Keratinocyte (primary cell): ENCODE data around the gene HNRNPA1. TPM values are rescaled to one million over a fixed set of nuclear protein-coding genes. Genes with fewer than 3 reads are reported as not detected.
A peak's percentile ranks its signal among the peaks of the same experiment; 100 is the strongest.

Source experiments
- DNase-seq: peaks from one replicate; pipeline ENCODE4 v3.0.0-alpha.2; 2011; ENCODE audit warnings: low read depth, missing footprints, low spot score
- FAIRE-seq: peaks from 2 replicates; lab custom pipeline; 2011; peaks lifted over from hg19 to GRCh38; lab: Jason Lieb, UNC
- H2AFZ ChIP-seq: 2 replicates; pipeline ENCODE4 v1.6.0; 2012; ENCODE audit warnings: low read length, control low read depth, inconsistent platforms; ENCODE audit not compliant: control insufficient read depth
- H3K27ac ChIP-seq: 2 replicates; pipeline ENCODE4 v1.5.1; 2011; ENCODE audit warnings: low read length; ENCODE audit not compliant: control insufficient read depth, insufficient read depth
- H3K27me3 ChIP-seq: 3 replicates; pipeline ENCODE4 v1.6.0; 2011; ENCODE audit warnings: low read length; ENCODE audit not compliant: control insufficient read depth, insufficient read depth; ENCODE audit errors: extremely low read depth
- H3K36me3 ChIP-seq, 2 experiments: 2 replicates in 1 of 2; 3 replicates in 1 of 2; pipeline ENCODE4 v1.5.1; 2011; ENCODE audit warnings: low read length in 2 of 2, mild to moderate bottlenecking in 1 of 2; ENCODE audit not compliant: control insufficient read depth in 2 of 2, insufficient read depth in 2 of 2; ENCODE audit errors: extremely low read depth in 1 of 2
- H3K4me1 ChIP-seq: 3 replicates; pipeline ENCODE4 v1.5.1; 2011; ENCODE audit warnings: low read length; ENCODE audit not compliant: control insufficient read depth, insufficient read depth; ENCODE audit errors: extremely low read depth
- H3K4me2 ChIP-seq: 3 replicates; pipeline ENCODE4 v1.6.0; 2011; ENCODE audit warnings: low read depth, low read length; ENCODE audit not compliant: control insufficient read depth, insufficient read depth; ENCODE audit errors: extremely low read depth
- H3K4me3 ChIP-seq, 3 experiments: fragments of 200-600 bp in 1 of 3; sonication (generic) in 1 of 3; 2 replicates in 2 of 3; 3 replicates in 1 of 3; pipeline ENCODE4 v1.5.1; 2011 to 2016; ENCODE audit warnings: low read length in 3 of 3, mild to moderate bottlenecking in 3 of 3, control low read depth in 2 of 3, inconsistent platforms in 1 of 3, low read depth in 1 of 3, mixed read lengths in 1 of 3, mixed run types in 1 of 3, moderate library complexity in 1 of 3; ENCODE audit not compliant: control insufficient read depth in 2 of 3, insufficient read depth in 2 of 3; ENCODE audit errors: extremely low read depth in 1 of 3
- H3K79me2 ChIP-seq: 2 replicates; pipeline ENCODE4 v1.6.0; 2012; ENCODE audit warnings: low read length; ENCODE audit not compliant: control insufficient read depth, insufficient read depth
- H3K9ac ChIP-seq: 3 replicates; pipeline ENCODE4 v1.6.0; 2011; ENCODE audit warnings: low read length; ENCODE audit not compliant: control insufficient read depth, insufficient read depth; ENCODE audit errors: extremely low read depth
- H3K9me1 ChIP-seq: 3 replicates; pipeline ENCODE4 v1.6.0; 2011; ENCODE audit warnings: low read length; ENCODE audit not compliant: control insufficient read depth, insufficient read depth; ENCODE audit errors: extremely low read depth
- H3K9me3 ChIP-seq: 2 replicates; pipeline ENCODE4 v1.5.1; 2012; ENCODE audit warnings: low read depth, low read length; ENCODE audit not compliant: control insufficient read depth
- H4K20me1 ChIP-seq: 3 replicates; pipeline ENCODE4 v1.6.0; 2011; ENCODE audit warnings: low read length; ENCODE audit not compliant: control insufficient read depth, insufficient read depth; ENCODE audit errors: extremely low read depth
- EZH2 ChIP-seq: IDR thresholded peaks from one replicate; pipeline ENCODE4 v1.6.1; 2012; ENCODE audit warnings: inconsistent platforms, mild to moderate bottlenecking, low read length, moderate library complexity
- dilution Hi-C: fragments of 300-500 bp; cut with MboI; formaldehyde crosslinking; loops from one replicate; pipeline ENCODE4 v1.7.0; 2020; ENCODE audit warnings: low sequenced_read_pairs; ENCODE audit not compliant: extremely low pct_ligation_motif_present
- polyA plus RNA-seq, 5 experiments: library from polyadenylated mRNA; depleted of rRNA in 3 of 5; stranded (reverse) in 3 of 5; stranded (forward) in 1 of 5; unstranded in 1 of 5; fragments of >200 nt; gene quantifications; 1 replicate in 1 of 5; 2 replicates in 3 of 5; 3 replicates in 1 of 5; pipeline versions ENCODE4 v1.2.1 to v1.2.3, GENCODE V29; 2011 to 2012; ENCODE audit warnings: missing spikeins in 2 of 5, low read depth in 1 of 5, low replicate concordance in 1 of 5
- TF ChIP-seq, protein P1 (sequence below), 3 experiments: IDR thresholded peaks in 1 of 3; conservative IDR thresholded peaks in 1 of 3; optimal IDR thresholded peaks in 1 of 3; 2 replicates in 2 of 3; 3 replicates in 1 of 3; pipeline versions ENCODE3 to v1.5.1; 2011; ENCODE audit warnings: low read length in 3 of 3, mild to moderate bottlenecking in 3 of 3, moderate library complexity in 2 of 3, control low read depth in 1 of 3, inconsistent platforms in 1 of 3; ENCODE audit not compliant: insufficient read depth in 2 of 3; ENCODE audit errors: extremely low read depth in 1 of 3

The HNRNPA1 gene
- polyA plus RNA-seq, 1 donor (not counting 4 experiments of a cell fraction or from before 2014, with no cell fraction given): 583 TPM

DNA sequence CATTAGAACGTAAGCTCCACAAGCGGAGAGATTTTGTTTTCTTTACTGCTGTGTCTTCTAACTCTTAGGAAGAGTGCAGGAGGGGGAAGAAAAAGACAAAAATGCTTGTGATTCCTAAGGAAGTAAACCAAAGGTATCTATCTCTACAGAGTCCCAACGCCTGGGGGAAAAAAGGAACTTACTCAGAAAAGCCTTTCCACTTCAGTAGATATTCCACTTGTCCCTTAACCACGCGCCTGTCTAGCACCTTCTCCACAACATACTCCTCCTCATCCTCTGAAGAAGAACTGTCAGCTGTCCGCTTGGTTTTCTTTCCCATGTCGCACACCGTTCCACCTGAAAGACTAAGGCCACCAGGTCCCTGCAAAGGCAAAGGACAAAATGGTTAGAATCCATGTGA, 23.2 kb upstream of the HNRNPA1 start:
- no peak for TF ChIP-seq EZH2
- TF ChIP-seq, protein P1, sequence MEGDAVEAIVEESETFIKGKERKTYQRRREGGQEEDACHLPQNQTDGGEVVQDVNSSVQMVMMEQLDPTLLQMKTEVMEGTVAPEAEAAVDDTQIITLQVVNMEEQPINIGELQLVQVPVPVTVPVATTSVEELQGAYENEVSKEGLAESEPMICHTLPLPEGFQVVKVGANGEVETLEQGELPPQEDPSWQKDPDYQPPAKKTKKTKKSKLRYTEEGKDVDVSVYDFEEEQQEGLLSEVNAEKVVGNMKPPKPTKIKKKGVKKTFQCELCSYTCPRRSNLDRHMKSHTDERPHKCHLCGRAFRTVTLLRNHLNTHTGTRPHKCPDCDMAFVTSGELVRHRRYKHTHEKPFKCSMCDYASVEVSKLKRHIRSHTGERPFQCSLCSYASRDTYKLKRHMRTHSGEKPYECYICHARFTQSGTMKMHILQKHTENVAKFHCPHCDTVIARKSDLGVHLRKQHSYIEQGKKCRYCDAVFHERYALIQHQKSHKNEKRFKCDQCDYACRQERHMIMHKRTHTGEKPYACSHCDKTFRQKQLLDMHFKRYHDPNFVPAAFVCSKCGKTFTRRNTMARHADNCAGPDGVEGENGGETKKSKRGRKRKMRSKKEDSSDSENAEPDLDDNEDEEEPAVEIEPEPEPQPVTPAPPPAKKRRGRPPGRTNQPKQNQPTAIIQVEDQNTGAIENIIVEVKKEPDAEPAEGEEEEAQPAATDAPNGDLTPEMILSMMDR (optimal IDR thresholded peaks at IDR 0.05 in 1 of 3, IDR thresholded peaks at IDR 0.05 in 1 of 3, conservative IDR thresholded peaks at IDR 0.05 in 1 of 3; ENCODE audit: extremely low read depth in 1 of 3, insufficient read depth in 2 of 3, low read length in 3 of 3): no peak
- Histone ChIP-seq H3K27me3 (no peaks in the 10 kb centered on the region), H3K4me1 (peaks cover 25% of the 10 kb centered on the region), H3K9ac (no peak overlapping the region), H3K9me3 (no peaks in the 10 kb centered on the region), H2AFZ (no peak overlapping the region), H3K27ac (no peak overlapping the region), H3K9me1 (no peaks in the 10 kb centered on the region), H3K79me2 (peaks cover 14% of the 10 kb centered on the region), H4K20me1 (no peaks in the 10 kb centered on the region), H3K4me3 (no peak overlapping the region), H3K36me3 (peaks cover 10 to 13% of the 10 kb centered on the region in 2 experiments), H3K4me2 (no peak overlapping the region)
- DNase-seq: no peak
- FAIRE-seq: no peak
- dilution Hi-C loops: no loop called here

DNA sequence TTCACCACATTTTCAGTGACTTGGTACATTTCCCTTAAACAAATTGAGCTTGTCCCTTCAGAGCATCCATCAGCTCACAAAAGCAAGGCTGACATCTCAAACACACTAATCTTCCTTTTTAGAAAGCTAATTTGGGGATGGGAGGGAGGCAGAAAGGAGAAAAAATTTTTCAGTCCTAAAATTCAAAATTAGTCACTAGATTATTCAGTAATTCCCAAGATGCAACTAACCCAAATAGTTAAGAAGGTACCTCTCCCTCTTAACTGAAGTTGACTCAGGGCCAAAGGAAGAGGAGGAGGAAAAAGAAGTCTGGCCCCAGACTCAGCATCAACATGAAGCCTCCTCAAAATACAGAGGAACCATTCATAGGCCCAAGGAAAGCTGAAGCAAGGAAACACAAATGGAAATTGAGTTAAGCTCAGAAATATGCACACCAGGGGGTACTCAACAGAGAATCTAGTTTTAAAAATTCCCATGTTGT, 22.3 kb upstream of the HNRNPA1 start:
- Histone ChIP-seq H4K20me1 (no peaks in the 10 kb centered on the region), H2AFZ (no peak overlapping the region), H3K9ac (no peak overlapping the region), H3K4me1 (peaks cover 32% of the 10 kb centered on the region), H3K27me3 (no peaks in the 10 kb centered on the region), H3K79me2 (peaks cover 16% of the 10 kb centered on the region), H3K4me3 (no peak overlapping the region), H3K36me3 (peaks cover 10 to 13% of the 10 kb centered on the region in 2 experiments), H3K4me2 (no peak overlapping the region), H3K9me3 (no peaks in the 10 kb centered on the region), H3K27ac (peak overlapping the region; percentile 89), H3K9me1 (no peaks in the 10 kb centered on the region)
- DNase-seq: no peak
- dilution Hi-C loops: no loop called here
- TF ChIP-seq, protein P1 (optimal IDR thresholded peaks at IDR 0.05 in 1 of 3, IDR thresholded peaks at IDR 0.05 in 1 of 3, conservative IDR thresholded peaks at IDR 0.05 in 1 of 3; ENCODE audit: extremely low read depth in 1 of 3, insufficient read depth in 2 of 3, low read length in 3 of 3): no peak
- TF ChIP-seq EZH2: no peak
- FAIRE-seq: no peak
